GM10266 (cell line): ENCODE data around the gene MED13L.

Experiments
- DNase-seq: peaks from one replicate; pipeline ENCODE4 v3.0.0; 2012; ENCODE audit errors: extremely low spot score
- TF ChIP-seq, protein P1 (sequence below): IDR thresholded peaks from 2 replicates; pipeline ENCODE4 v1.5.1; 2012; ENCODE audit warnings: mild to moderate bottlenecking, low read depth; ENCODE audit not compliant: control insufficient read depth, insufficient read depth; ENCODE audit errors: missing control alignments

The MED13L gene

DNA sequence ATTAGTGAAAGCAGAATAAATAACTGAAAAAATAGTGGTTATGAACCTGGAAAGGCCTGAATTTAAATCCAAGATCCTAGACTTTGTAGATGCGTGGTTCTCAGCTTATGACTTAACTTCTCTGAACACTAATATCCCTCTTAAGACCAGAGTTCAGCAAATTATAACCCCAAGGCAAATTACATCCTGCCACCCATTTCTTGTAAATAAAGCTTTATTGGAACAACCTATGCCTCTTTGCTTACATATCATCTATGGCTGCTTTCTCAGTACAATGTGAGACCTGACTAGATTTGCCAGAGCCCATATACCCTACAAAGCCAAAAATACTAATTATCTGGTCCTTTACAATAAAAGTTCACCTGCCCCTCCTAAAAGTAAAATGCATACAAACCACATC lies 199.1 kb downstream of the MED13L start:
- TF ChIP-seq, protein P1, sequence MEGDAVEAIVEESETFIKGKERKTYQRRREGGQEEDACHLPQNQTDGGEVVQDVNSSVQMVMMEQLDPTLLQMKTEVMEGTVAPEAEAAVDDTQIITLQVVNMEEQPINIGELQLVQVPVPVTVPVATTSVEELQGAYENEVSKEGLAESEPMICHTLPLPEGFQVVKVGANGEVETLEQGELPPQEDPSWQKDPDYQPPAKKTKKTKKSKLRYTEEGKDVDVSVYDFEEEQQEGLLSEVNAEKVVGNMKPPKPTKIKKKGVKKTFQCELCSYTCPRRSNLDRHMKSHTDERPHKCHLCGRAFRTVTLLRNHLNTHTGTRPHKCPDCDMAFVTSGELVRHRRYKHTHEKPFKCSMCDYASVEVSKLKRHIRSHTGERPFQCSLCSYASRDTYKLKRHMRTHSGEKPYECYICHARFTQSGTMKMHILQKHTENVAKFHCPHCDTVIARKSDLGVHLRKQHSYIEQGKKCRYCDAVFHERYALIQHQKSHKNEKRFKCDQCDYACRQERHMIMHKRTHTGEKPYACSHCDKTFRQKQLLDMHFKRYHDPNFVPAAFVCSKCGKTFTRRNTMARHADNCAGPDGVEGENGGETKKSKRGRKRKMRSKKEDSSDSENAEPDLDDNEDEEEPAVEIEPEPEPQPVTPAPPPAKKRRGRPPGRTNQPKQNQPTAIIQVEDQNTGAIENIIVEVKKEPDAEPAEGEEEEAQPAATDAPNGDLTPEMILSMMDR, result no peak
- no peak for DNase-seq

DNA sequence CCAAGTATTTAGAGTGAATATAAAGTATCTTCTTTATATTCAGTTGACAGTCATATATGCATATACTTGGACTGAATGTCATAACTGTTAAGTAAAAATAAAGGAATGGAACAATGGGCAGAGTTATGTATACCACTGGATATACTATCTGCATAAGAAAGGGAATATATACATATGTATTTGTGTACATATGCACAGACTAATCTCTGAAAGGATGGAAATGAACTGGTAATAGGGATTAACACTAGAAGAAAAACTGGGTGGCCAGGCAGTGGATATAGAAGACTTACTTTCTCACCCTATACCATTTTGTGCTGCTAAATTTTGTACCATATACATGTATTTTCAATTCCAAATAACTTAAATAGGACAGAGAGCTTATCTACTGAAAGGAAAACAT lies 200.1 kb downstream of the MED13L start:
- no peak for DNase-seq
- TF ChIP-seq, protein P1, result no peak

DNA sequence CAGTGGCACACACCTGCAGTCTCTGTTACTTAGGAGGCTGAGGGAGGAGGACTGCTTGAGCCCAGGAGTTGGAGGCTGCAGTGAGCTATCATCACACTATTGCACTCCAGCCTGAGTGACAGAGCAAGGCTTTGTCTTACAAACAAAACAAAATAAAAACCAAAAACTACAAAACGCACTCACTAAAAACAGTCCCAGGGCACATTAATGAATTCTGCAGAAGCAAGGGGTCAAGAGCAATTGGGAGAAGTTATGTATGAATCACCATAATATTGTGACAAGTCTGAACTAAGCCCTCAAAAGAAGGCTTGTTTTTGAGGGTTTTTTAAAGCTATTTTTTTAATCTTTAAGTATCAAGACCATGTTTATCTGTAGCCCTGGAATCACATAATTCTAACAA lies 201.1 kb downstream of the MED13L start:
- no peak for DNase-seq
- TF ChIP-seq, protein P1, result no peak

DNA sequence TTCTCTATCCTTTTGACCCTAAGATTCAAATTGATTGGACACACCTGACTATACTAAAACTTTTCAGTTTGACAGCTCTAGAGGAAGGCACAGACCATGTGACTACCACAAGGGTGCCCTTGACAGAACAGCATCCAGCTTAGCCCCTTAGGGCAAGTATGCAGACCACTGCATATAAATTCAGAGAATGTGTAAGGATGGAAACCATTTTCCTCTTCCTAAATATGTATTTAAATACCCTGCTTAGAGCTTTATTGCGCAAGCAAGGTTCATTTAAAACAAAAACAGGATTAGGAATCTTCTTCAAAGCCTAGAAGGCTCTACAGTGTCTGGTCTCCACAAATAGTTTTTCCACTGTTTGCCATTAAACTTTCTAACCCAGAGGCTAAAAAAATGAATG lies 202.8 kb downstream of the MED13L start:
- TF ChIP-seq, protein P1, result no peak
- no peak for DNase-seq

DNA sequence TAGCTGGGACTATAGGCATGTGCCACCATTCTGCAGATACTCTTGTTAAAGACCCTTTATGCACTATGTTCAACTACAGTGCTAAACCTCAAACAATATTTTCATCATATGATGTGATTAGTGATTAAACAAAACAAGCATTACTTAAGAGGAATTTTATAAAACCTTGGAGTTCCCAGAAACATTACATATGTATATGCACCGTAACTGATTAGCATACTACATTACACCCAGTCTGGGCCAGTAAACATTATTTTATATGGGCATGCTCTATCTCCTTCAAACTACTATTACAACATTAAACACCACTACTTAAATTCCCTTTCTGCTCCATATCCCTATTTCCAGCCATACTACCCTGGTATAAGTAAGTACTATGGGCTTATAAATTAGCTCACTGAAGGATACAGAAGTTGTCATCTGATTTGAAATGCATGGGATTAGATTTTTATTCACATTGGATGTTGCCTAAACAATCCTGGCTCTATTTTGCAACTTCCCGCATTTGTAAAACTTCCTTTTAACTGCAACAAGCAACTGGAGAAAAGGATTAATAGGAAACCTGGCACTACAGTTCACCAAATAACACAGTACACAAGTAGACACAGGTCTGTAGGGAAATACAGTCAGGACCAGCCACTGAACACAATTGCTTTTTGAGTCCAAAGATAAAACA lies 205.8 kb downstream of the MED13L start:
- no peak for DNase-seq
- TF ChIP-seq, protein P1, result no peak

DNA sequence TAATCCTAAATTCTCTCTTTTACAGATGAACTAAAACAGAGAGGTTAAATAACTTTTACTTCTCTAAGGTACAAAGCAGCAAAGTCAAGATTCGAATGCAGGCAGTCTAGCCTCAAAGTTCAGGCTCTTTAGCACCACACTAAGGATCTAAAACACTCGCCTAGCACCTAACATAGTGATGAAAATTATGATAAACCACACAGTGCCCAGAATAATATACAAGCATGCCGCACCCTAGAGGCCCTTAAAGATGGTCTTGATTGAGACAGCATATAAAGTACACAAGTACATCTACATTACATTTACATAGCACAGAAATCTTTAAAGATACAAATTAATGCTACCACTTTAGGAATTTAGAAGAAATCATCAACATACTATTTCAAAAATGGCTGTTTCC lies 207.0 kb downstream of the MED13L start:
- TF ChIP-seq, protein P1, result no peak
- no peak for DNase-seq

DNA sequence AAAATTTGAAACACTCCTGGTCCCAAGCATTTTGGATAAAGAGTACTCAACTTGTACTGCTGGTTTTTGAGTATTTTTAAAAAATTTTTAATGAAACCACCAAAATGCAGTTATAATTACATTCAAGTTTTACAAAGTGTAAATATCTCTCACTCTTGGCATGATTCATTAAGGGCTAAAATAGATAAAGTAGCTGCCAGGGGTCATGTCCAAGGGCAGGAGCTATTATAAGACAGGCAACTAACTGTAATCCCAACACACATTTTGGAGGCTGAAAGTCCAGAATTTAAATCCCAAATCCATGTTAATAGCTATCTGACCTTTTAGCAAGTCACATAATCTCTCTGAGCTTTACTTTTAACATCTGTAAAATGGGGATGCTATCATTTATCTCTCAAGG lies 207.6 kb downstream of the MED13L start:
- TF ChIP-seq, protein P1, result no peak
- no peak for DNase-seq
